Activated CD4-positive, alpha-beta T cell treated with anti-CD3 and anti-CD28 coated beads, Interleukin-2, amount 10 ng/mL, durations not matched to agents 24 days and 14 days (primary cell): Measurements from ENCODE around the gene NMNAT2. TPM values are rescaled to one million over a fixed set of nuclear protein-coding genes. Genes with fewer than 3 reads are reported as not detected.

Source experiments
- DNase-seq: peaks from one replicate; pipeline ENCODE4 v3.0.0; 2022
- H3K27ac Mint-ChIP-seq: one replicate; pipeline ENCODE4 v1.8.0; 2022; ENCODE audit warnings: mild to moderate bottlenecking, mixed read lengths
- H3K27me3 Mint-ChIP-seq: one replicate; pipeline ENCODE4 v1.8.0; 2022; ENCODE audit warnings: mixed read lengths
- H3K36me3 Mint-ChIP-seq: one replicate; pipeline ENCODE4 v1.8.0; 2022; ENCODE audit warnings: low read depth, mild to moderate bottlenecking, mixed read lengths
- H3K4me1 Mint-ChIP-seq: one replicate; pipeline ENCODE4 v1.8.0; 2021; ENCODE audit warnings: mixed read lengths
- H3K4me3 Mint-ChIP-seq: one replicate; pipeline ENCODE4 v1.8.0; 2022; ENCODE audit warnings: mild to moderate bottlenecking, moderate library complexity, mixed read lengths
- H3K9me3 Mint-ChIP-seq: one replicate; pipeline ENCODE4 v1.8.0; 2021; ENCODE audit warnings: mixed read lengths
- intact Hi-C: fragments of 100-400 bp; cut with micrococcal nuclease; formaldehyde crosslinking; loops from one replicate; pipeline ENCODE4 v1.15.1; 2023
- total RNA-seq: library from RNA; stranded (reverse); gene quantifications from 2 replicates; pipeline ENCODE4 v1.2.3, GENCODE V29; 2022

The NMNAT2 gene
- total RNA-seq, 1 donor from 2014 or later, result not detected

DNA sequence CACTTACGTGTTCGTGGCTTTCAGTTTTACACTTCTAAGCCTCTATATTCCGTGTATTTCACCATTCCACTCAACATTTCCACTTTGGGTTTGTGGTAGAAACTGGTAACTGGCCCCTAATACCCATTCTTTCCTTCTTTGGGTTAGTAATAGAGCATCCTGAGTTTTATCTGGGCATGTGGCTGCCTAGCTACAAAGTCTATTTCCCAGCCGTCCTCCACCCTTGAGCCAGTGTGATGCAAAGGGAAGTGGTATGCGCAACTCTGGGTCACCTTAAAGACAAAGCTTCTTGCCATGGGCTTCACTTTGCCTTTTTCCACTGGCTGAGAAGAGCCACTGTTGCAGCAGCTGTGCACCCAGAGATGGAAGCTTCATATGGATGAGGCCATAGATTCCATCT, 158.3 kb downstream of the NMNAT2 start:
- Mint-ChIP-seq H3K36me3 (no peaks in the 10 kb centered on the region), H3K27ac (no peak overlapping the region), H3K9me3 (no peaks in the 10 kb centered on the region), H3K27me3 (peaks cover 12% of the 10 kb centered on the region), H3K4me1 (no peaks in the 10 kb centered on the region), H3K4me3 (no peak overlapping the region)
- intact Hi-C loops, result no loop called here
- DNase-seq, result no peak

- intact Hi-C loops, result no loop called here
- peaks cover 9% of the 10 kb centered on the region for H3K27me3 Mint-ChIP-seq
- H3K9me3 Mint-ChIP-seq, result no peaks in the 10 kb centered on the region
- no peak overlapping the region for H3K27ac Mint-ChIP-seq
- H3K36me3 Mint-ChIP-seq, result no peaks in the 10 kb centered on the region
- H3K4me3 Mint-ChIP-seq, result no peak overlapping the region
- no peak for DNase-seq
- H3K4me1 Mint-ChIP-seq, result no peaks in the 10 kb centered on the region
These were observed 163.1 kb downstream of the NMNAT2 start for GRCh38 chr1:183255073-183255472.

GRCh38 chr1:183251959-183252450, 166.2 kb downstream of the NMNAT2 start:
- no peaks in the 10 kb centered on the region for H3K36me3 Mint-ChIP-seq
- no peak for DNase-seq

DNA sequence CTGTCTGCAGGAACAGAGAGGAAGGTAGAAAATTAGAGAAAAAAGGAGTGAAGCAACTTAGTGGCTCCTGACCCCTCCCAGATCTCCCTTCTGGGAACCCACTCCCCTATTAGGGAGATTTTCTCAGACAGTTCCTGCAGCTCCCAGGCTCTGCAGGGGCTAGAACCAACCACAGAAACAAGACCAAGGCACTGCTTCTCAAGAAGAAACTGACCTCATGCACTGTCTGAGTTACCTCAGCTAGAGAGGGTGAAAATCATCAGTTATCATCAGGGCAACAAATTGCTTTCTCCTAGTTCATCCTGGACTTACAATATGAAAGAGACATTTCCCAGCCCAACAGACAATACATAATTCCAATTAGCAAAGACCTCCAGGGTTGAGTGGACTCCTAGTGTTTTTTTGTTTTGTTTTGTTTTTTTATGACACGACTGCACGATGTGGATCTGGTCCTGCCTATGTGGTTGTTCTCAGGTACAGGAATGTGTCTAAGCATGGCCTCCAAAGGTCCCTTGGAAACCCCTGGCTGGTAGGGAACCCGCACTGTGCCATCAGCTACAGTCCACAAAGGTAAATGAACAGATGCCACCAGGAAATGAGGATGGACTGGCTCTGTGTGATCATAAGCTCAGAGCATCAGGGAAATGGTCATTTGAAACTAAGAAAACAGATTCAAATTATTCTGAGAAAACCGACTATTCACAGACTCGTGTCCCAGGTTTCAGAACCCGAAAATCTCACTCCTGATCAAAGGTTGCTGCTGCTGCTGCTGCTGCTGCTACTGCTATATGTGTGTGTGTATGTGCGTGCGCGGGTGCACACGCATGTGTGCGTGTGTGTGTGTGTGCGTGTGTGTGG, 166.8 kb downstream of the NMNAT2 start:
- DNase-seq, result no peak
- Mint-ChIP-seq H3K27me3 (peaks cover 2% of the 10 kb centered on the region), H3K27ac (no peak overlapping the region), H3K4me1 (peaks cover 1% of the 10 kb centered on the region), H3K36me3 (no peaks in the 10 kb centered on the region), H3K9me3 (no peaks in the 10 kb centered on the region), H3K4me3 (no peak overlapping the region)
- intact Hi-C loops, result no loop called here

More at GRCh38 chr1:183251959-183252450, 166.2 kb downstream of the NMNAT2 start:
- intact Hi-C loops, result no loop called here
- Mint-ChIP-seq H3K4me3 (no peak overlapping the region), H3K27ac (no peak overlapping the region), H3K27me3 (peaks cover 2% of the 10 kb centered on the region), H3K4me1 (peaks cover 1% of the 10 kb centered on the region), H3K9me3 (no peaks in the 10 kb centered on the region)

DNA sequence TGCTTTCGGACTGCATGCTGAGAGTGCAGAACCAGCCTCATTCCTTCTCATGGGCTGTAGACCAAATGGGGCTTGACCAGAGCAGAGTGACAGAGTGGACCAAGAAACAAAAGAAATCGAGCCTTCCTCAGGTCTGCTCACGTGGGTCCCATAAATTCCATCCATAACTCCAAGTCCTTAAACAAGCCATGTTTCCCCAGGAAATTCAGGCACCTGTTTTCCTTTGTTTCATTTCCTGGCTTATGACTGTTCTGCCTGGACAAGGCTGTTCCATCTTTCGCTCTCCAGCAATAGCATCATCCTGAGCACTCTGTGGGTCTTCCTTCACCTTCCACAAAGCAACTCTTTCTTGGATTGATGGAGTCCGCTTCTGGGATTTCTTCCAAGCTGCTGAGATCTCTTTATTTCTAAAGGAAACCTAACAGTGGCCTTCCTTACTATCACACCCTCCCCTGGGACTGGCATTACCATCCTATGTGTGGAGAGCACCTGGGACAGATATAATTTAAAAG, 168.2 kb downstream of the NMNAT2 start:
- H3K27ac Mint-ChIP-seq, result no peak overlapping the region
- H3K27me3 Mint-ChIP-seq, result peaks cover 2% of the 10 kb centered on the region
- intact Hi-C loops, result no loop called here
- H3K4me1 Mint-ChIP-seq, result peaks cover 1% of the 10 kb centered on the region
- H3K36me3 Mint-ChIP-seq, result no peaks in the 10 kb centered on the region
- no peak for DNase-seq
- H3K9me3 Mint-ChIP-seq, result no peaks in the 10 kb centered on the region
- H3K4me3 Mint-ChIP-seq, result no peak overlapping the region

DNA sequence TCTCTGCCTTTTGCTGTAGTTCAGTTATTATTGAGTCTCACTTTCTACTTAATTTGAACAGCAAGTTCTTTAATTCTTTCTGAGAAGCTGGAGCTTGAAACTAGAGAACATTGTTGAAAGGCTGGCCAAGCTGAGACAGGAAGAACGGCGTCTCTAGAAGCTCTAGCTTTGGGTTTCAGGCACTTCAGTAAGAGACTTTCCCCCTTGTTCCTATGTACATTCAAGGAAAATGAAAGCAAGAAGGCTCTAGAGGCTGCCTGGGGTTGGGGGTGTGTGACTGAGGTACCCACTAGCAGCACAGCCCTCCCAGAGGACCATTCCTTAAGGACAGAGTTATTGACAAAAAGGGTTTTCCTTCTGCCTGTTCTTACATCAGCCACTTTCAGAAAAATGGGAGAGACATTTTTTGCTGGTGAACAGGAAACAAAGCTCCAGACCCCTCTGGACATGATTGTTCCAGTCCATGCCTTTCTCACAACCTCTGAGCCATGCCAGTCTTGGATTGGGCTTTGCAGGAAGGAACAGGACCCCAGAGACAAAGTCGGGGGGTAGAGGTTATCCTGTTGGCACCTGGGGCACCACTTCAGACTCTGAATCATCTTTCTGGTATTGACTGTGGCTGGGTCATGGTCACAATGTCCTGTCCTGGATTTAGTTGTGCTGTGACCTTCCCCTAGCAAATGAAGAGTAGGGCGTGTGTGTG, 169.0 kb downstream of the NMNAT2 start:
- Mint-ChIP-seq H3K36me3 (no peaks in the 10 kb centered on the region), H3K27ac (no peak overlapping the region), H3K9me3 (no peaks in the 10 kb centered on the region), H3K27me3 (peaks cover 4% of the 10 kb centered on the region), H3K4me1 (peaks cover 1% of the 10 kb centered on the region), H3K4me3 (no peak overlapping the region)
- intact Hi-C loops, result no loop called here
- no peak for DNase-seq

DNA sequence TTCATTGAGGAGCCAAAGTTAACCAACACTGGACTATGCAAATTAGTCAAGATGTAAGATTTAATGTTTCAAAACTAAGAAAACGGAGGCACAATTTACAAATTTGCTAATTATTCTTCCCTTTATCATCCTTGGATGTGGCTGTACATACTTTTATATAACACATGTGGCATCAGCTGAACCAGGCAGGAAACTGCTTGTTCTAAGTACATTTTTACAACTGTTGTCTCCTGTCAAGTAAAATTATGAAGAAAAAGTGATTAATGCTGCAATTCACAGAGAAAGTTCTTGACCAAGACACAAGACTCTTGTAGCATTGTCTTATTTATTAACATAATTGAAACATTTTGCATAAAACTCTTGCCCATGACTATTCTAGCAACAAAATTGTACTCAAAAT, 170.2 kb downstream of the NMNAT2 start:
- DNase-seq, result no peak
- Mint-ChIP-seq H3K27me3 (peaks cover 6% of the 10 kb centered on the region), H3K27ac (no peak overlapping the region), H3K36me3 (no peaks in the 10 kb centered on the region), H3K9me3 (no peaks in the 10 kb centered on the region), H3K4me1 (peaks cover 1% of the 10 kb centered on the region), H3K4me3 (no peak overlapping the region)
- intact Hi-C loops, result no loop called here

GRCh38 chr1:183247484-183247883, 170.7 kb downstream of the NMNAT2 start:
- H3K27me3 Mint-ChIP-seq, result peaks cover 6% of the 10 kb centered on the region
- no peak for DNase-seq
- H3K4me1 Mint-ChIP-seq, result peaks cover 1% of the 10 kb centered on the region
- no peak overlapping the region for H3K27ac Mint-ChIP-seq
- no peaks in the 10 kb centered on the region for H3K9me3 Mint-ChIP-seq
- H3K4me3 Mint-ChIP-seq, result no peak overlapping the region
- intact Hi-C loops, result no loop called here
- no peaks in the 10 kb centered on the region for H3K36me3 Mint-ChIP-seq

DNA sequence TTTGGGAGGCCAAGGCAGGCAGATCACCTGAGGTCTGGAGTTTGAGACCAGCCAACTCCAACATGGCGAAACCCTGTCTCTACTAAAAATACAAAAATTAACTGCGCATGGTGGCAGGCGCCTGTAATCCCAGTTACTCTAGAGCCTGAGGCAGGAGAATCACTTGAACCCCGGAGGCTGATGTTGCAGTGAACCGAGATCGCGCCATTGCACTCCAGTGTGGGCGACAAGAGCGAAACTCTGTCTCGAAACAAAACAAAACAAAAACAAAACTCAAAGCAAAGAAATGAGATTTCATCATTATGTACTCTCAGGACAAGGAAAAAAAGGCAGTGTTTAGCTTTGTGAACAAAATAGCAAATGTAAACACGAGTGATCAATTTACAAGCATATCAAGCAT, 171.1 kb downstream of the NMNAT2 start:
- H3K4me1 Mint-ChIP-seq, result peaks cover 1% of the 10 kb centered on the region
- H3K9me3 Mint-ChIP-seq, result no peaks in the 10 kb centered on the region
- H3K36me3 Mint-ChIP-seq, result no peaks in the 10 kb centered on the region
- intact Hi-C loops, result no loop called here
- no peak overlapping the region for H3K4me3 Mint-ChIP-seq
- peak overlapping the region; percentile 12 for H3K27ac Mint-ChIP-seq
- H3K27me3 Mint-ChIP-seq, result peaks cover 6% of the 10 kb centered on the region
- no peak for DNase-seq

- no peak for DNase-seq
- Mint-ChIP-seq H3K36me3 (no peaks in the 10 kb centered on the region), H3K27me3 (peaks cover 9% of the 10 kb centered on the region), H3K9me3 (no peaks in the 10 kb centered on the region), H3K27ac (no peak overlapping the region), H3K4me3 (no peak overlapping the region), H3K4me1 (peaks cover 1% of the 10 kb centered on the region)
- intact Hi-C loops, result no loop called here
These were observed 171.7 kb downstream of the NMNAT2 start for GRCh38 chr1:183246436-183246835.

DNA sequence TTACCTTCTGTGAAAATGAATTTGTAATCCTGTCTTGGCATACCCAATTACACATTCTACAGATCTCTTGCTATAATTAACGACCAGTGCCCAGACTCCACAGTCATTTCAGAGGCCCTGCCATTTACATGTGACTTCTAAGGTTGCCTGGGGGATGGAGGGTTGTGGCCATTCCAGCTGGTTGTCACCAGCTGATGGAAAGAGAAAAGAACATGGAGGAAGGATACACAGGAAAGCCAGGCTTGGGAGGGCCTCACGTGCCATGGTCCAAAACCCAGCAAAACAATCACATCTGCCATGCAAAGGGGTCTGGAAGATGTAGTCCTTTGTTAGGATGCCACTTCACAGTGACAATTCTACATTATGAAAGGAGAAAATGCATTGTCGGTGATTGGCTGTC, 172.8 kb downstream of the NMNAT2 start:
- no peak overlapping the region for H3K27ac Mint-ChIP-seq
- peaks cover 1% of the 10 kb centered on the region for H3K4me1 Mint-ChIP-seq
- intact Hi-C loops, result no loop called here

DNA sequence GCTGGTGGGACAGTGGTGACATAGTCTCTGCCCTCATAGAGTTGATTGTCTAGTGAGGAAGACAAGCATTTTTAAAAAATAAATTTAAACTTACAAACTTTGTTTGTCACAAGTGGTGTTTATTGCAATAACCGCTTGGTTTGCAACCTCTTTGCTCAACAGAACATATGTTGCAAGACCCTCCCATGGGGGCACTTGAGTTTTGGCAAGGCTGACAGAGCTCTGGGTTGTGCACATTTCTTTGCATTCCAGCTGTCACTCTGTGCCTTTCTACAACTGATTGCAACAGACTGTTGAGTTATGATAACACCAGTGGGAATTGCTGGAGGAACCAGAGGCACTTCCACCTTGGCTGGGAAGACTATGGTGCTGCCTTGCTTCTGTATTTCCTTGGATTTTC, 173.7 kb downstream of the NMNAT2 start:
- Mint-ChIP-seq H3K36me3 (no peaks in the 10 kb centered on the region), H3K27me3 (peaks cover 11% of the 10 kb centered on the region)

More for the DNA sequence above, 172.8 kb downstream of the NMNAT2 start:
- Mint-ChIP-seq H3K4me3 (no peak overlapping the region), H3K27me3 (peaks cover 11% of the 10 kb centered on the region), H3K36me3 (no peaks in the 10 kb centered on the region), H3K9me3 (no peaks in the 10 kb centered on the region)
- no peak for DNase-seq

DNA sequence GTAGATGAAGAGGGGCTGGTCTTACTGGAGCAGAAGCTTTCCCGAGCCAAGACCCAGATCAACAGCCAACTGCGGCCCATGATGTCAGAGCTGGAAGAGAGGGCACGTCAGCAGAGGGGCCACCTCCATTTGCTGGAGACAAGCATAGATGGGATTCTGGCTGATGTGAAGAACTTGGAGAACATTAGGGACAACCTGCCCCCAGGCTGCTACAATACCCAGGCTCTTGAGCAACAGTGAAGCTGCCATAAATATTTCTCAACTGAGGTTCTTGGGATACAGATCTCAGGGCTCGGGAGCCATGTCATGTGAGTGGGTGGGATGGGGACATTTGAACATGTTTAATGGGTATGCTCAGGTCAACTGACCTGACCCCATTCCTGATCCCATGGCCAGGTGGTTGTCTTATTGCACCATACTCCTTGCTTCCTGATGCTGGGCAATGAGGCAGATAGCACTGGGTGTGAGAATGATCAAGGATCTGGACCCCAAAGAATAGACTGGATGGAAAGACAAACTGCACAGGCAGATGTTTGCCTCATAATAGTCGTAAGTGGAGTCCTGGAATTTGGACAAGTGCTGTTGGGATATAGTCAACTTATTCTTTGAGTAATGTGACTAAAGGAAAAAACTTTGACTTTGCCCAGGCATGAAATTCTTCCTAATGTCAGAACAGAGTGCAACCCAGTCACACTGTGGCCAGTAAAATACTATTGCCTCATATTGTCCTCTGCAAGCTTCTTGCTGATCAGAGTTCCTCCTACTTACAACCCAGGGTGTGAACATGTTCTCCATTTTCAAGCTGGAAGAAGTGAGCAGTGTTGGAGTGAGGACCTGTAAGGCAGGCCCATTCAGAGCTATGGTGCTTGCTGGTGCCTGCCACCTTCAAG, 174.8 kb downstream of the NMNAT2 start:
- Mint-ChIP-seq H3K27ac (no peak overlapping the region), H3K4me3 (no peak overlapping the region), H3K36me3 (no peaks in the 10 kb centered on the region), H3K27me3 (peaks cover 11% of the 10 kb centered on the region), H3K9me3 (no peaks in the 10 kb centered on the region), H3K4me1 (no peaks in the 10 kb centered on the region)
- intact Hi-C loops, result no loop called here
- DNase-seq, result no peak

More for the DNA sequence above, 173.7 kb downstream of the NMNAT2 start:
- no peak for DNase-seq
- H3K4me1 Mint-ChIP-seq, result peaks cover 1% of the 10 kb centered on the region
- intact Hi-C loops, result no loop called here
- no peak overlapping the region for H3K4me3 Mint-ChIP-seq
- H3K27ac Mint-ChIP-seq, result no peak overlapping the region
- no peaks in the 10 kb centered on the region for H3K9me3 Mint-ChIP-seq
